Mucosa of descending colon (tissue), 3 donors: Measurements from ENCODE around the gene IGIP. TPM values are rescaled to one million over a fixed set of nuclear protein-coding genes. Genes with fewer than 3 reads are reported as not detected.

Experiments used
- ATAC-seq: fragments of 200-7000 bp; cut with Tn5 transposase; one replicate; pipeline ENCODE4 v1.9.1; 2020; ENCODE audit warnings: mild to moderate bottlenecking, moderate library complexity
- DNase-seq, 3 donors: peaks; one replicate each; pipeline ENCODE4 v3.0.0-alpha.2; 2020
- H3K36me3 ChIP-seq: fragments of 200-600 bp; one replicate; pipeline ENCODE4 v1.8.0; 2021; ENCODE audit warnings: low read depth, mild to moderate bottlenecking
- H3K4me1 ChIP-seq: fragments of 200-600 bp; one replicate; pipeline ENCODE4 v1.8.0; 2021; ENCODE audit warnings: low read depth, mild to moderate bottlenecking
- H3K4me3 ChIP-seq: fragments of 200-600 bp; one replicate; pipeline ENCODE4 v1.8.0; 2021; ENCODE audit warnings: mild to moderate bottlenecking
- H3K9me3 ChIP-seq: fragments of 200-600 bp; one replicate; pipeline ENCODE4 v1.8.0; 2021; ENCODE audit warnings: mild to moderate bottlenecking
- CTCF ChIP-seq: fragments of 200-600 bp; IDR thresholded peaks from one replicate; pipeline ENCODE4 v1.8.0; 2022; ENCODE audit warnings: antibody characterized with exemption, mild to moderate bottlenecking
- intact Hi-C, 2 donors: fragments of 100-400 bp; cut with DNase I in 1 of 2; cut with micrococcal nuclease in 1 of 2; formaldehyde crosslinking; loops; one replicate each; pipeline versions ENCODE4 v1.11.0 to v1.11.1; 2022; cut with DNase I, micrococcal nuclease
- total RNA-seq, 3 donors: library from RNA; stranded (reverse); fragmentation: NEBNext Ultra II Directional in 2 of 3; extraction: Animal tissue kit (Norgen Biotek cat#: 25700) in 2 of 3; gene quantifications; one replicate each; pipeline versions ENCODE4 v1.2.1 to v1.2.4, GENCODE V29; 2021 to 2023
- donor health status: DM: no; HTN: no; CAD: no; lungs with moderate emphysema.
- donor health status: DM: no; HTN: no; CAD: no.
- donor health status: DM: no; HTN: yes; CAD: no.

IGIP gene
- total RNA-seq, 3 donors from 2014 or later, result 8.1 to 25.1 (median 9.8) TPM

DNA sequence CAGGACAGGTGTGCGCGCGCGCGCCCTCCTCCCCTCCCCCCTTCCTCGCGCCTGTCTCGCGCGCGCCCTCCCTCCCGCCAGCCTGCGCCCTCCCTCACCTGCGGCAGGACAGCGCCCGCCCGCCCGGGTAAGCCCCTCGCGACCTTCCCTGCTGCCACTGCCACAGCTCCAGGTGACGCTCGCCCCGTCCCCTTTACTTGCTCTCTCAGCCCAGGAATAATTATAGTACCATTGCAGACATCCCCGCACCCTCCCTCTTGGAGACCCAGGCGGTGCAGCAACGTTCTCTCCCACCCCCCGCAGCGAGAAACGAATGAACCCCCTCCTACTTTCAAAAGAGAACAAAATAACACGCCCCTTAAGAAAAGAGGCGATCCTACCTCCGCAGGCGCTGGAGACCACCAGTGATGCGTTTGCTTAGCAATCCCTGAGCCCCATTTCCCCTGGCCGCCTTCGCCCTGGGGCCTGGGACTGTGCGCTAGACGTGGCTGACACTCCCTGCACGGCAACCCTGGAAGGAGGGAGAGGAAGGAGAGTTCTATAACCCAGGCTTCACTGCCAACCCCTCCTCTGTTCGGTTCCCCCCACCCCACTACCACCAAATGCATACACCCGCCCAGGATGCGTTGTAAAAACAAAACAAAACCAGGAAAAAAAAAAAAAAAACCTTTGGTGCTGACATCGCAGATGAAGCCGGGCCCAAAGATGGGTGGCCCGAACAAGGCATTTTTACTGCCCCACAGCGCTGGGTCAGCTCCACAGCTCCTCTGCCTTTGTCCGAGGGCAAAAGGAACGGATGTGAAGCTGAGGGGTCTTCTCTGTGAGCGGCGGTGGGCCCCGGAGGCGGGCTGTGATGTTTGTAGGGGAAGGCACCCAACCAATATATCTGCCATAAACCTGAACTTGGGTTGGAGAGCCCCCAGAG is 17.4 kb upstream of the IGIP start:
- peaks cover 21% of the 10 kb centered on the region for H3K4me1 ChIP-seq
- intact Hi-C loops, result no loop called here
- no peaks in the 10 kb centered on the region for H3K9me3 ChIP-seq
- no peak for TF ChIP-seq CTCF
- DNase-seq, result peak; percentile 70 to 90 (median 72)
- peak; percentile 30 for ATAC-seq
- H3K4me3 ChIP-seq, result peak overlapping the region; percentile 35
- H3K36me3 ChIP-seq, result no peaks in the 10 kb centered on the region

- TF ChIP-seq CTCF, result no peak
- DNase-seq (peak in 2 of 3 donors; percentile 34 to 43), ATAC-seq (no peak)
- intact Hi-C loops, result no loop called here
- Histone ChIP-seq H3K36me3 (no peaks in the 10 kb centered on the region), H3K9me3 (no peaks in the 10 kb centered on the region), H3K4me3 (no peak overlapping the region), H3K4me1 (peaks cover 21% of the 10 kb centered on the region)
Observed at GRCh38 chr5:140109018-140109758, 16.5 kb upstream of the IGIP start.

GRCh38 chr5:140109759-140110645 is 15.7 kb upstream of the IGIP start:
- Histone ChIP-seq H3K4me3 (no peak overlapping the region), H3K36me3 (no peaks in the 10 kb centered on the region), H3K9me3 (no peaks in the 10 kb centered on the region), H3K4me1 (peaks cover 21% of the 10 kb centered on the region)
- ATAC-seq, result no peak
- intact Hi-C loops, result no loop called here
- no peak for TF ChIP-seq CTCF
- no peak for DNase-seq

GRCh38 chr5:140110646-140110957 is 15.1 kb upstream of the IGIP start:
- ATAC-seq, result no peak
- no peak for TF ChIP-seq CTCF
- H3K9me3 ChIP-seq, result no peaks in the 10 kb centered on the region

More at GRCh38 chr5:140110646-140110957, 15.1 kb upstream of the IGIP start:
- Histone ChIP-seq H3K4me1 (peaks cover 26% of the 10 kb centered on the region), H3K4me3 (no peak overlapping the region), H3K36me3 (no peaks in the 10 kb centered on the region)
- intact Hi-C loops, result no loop called here
- no peak for DNase-seq
